Measurements from ENCODE around the gene ERVFRD-1. TPM values are rescaled to one million over a fixed set of nuclear protein-coding genes. Genes with fewer than 3 reads are reported as not detected.
"Not testable (repeated sequence)": the region's sequence is repeated elsewhere in the genome, so short reads cannot be mapped to it uniquely, and the experiment has no call there.

ERVFRD-1 gene
- total RNA-seq, 4 donors from 2014 or later, result 0.24 to 0.32 TPM; not detected in 2

- ATAC-seq (ENCODE audit: low FRiP score), result no peak
- no peak for TF ChIP-seq CTCF (IDR thresholded peaks at IDR 0.05)
- DNase-seq (ENCODE audit: low spot score), result no peak
These were observed 21.8 kb downstream of the ERVFRD-1 start for GRCh38 chr6:11089695-11090094.

GRCh38 chr6:11087141-11087812, 24.2 kb downstream of the ERVFRD-1 start:
- ATAC-seq (ENCODE audit: low FRiP score); DNase-seq (ENCODE audit: low spot score): not testable (repeated sequence)

GRCh38 chr6:11085758-11086435, 25.6 kb downstream of the ERVFRD-1 start:
- TF ChIP-seq CTCF (IDR thresholded peaks at IDR 0.05), result no peak
- no peak for DNase-seq (ENCODE audit: low spot score)
- ATAC-seq (ENCODE audit: low FRiP score), result no peak

GRCh38 chr6:11083956-11084355, 27.6 kb downstream of the ERVFRD-1 start:
- no peak for TF ChIP-seq CTCF (IDR thresholded peaks at IDR 0.05)
- ATAC-seq (ENCODE audit: low FRiP score), result no peak

GRCh38 chr6:11083491-11083890, 28.0 kb downstream of the ERVFRD-1 start:
- TF ChIP-seq CTCF (IDR thresholded peaks at IDR 0.05), result no peak
- DNase-seq (ENCODE audit: low spot score), result no peak
- no peak for ATAC-seq (ENCODE audit: low FRiP score)

More at GRCh38 chr6:11083956-11084355, 27.6 kb downstream of the ERVFRD-1 start:
- DNase-seq (ENCODE audit: low spot score), result no peak

GRCh38 chr6:11080296-11080695, 31.2 kb downstream of the ERVFRD-1 start:
- DNase-seq (ENCODE audit: low spot score) (no peak), ATAC-seq (ENCODE audit: low FRiP score) (no peak)
- TF ChIP-seq CTCF (IDR thresholded peaks at IDR 0.05), result no peak

GRCh38 chr6:11078266-11078665, 33.3 kb downstream of the ERVFRD-1 start:
- no peak for ATAC-seq (ENCODE audit: low FRiP score)
- DNase-seq (ENCODE audit: low spot score), result no peak
- TF ChIP-seq CTCF (IDR thresholded peaks at IDR 0.05), result no peak
